C4-2B (cell line): ENCODE results near the gene KCNJ2.

Experiments
- H3K27ac ChIP-seq: fragments of 450-650 bp; 2 replicates; pipeline ENCODE4 v1.5.1; 2017
- ZFX ChIP-seq: fragments of 450-650 bp; IDR thresholded peaks from 2 replicates; pipeline ENCODE4 v1.6.1; 2017
- TF ChIP-seq, protein P1 (sequence below): fragments of 450-650 bp; conservative IDR thresholded peaks from 2 replicates; pipeline ENCODE4 v1.5.1; 2017; ENCODE audit warnings: mild to moderate bottlenecking

Gene KCNJ2

DNA sequence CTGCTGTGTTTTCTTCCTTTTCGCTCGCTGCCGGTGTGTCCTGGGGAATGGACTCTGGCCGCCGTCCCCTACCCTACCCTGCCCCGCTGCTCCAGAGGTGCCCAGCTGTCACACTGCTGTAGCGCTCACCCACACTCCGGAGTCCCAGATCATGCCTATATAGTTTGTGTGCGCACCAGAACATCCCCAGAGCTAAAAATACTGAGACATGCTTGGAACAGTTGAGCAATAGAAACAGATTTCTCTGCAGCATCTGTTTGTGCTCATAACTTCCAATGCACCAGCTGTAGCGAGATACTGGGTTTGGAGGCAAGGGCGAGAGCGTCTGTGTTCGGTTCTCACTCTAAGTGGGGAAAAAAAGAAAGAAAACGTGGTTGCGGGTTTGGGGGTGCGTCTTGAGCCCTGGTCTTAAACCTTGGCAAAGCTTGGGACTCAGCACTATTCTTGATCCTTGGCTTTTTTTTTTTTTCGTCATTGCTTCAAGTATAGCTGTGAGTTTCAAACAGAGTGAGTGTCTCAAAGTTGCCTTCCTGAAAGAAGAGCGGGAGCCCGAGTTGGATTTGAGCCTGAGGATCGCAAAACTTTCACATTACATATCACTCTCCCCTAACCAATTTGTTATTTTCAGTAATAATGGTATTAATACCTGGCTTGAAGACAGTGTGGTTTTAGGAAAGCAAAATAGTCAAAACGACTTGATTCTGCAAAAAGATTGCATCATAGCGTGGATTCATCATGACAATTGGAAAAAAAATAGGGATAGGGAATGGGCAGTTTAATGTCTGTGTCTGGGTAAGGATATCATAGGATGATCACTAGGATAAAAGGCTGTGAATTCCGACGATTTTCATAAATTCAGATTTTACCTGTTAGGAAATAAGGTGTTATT lies 621 bp downstream of the KCNJ2 start:
- no peak for TF ChIP-seq ZFX
- TF ChIP-seq, protein P1, sequence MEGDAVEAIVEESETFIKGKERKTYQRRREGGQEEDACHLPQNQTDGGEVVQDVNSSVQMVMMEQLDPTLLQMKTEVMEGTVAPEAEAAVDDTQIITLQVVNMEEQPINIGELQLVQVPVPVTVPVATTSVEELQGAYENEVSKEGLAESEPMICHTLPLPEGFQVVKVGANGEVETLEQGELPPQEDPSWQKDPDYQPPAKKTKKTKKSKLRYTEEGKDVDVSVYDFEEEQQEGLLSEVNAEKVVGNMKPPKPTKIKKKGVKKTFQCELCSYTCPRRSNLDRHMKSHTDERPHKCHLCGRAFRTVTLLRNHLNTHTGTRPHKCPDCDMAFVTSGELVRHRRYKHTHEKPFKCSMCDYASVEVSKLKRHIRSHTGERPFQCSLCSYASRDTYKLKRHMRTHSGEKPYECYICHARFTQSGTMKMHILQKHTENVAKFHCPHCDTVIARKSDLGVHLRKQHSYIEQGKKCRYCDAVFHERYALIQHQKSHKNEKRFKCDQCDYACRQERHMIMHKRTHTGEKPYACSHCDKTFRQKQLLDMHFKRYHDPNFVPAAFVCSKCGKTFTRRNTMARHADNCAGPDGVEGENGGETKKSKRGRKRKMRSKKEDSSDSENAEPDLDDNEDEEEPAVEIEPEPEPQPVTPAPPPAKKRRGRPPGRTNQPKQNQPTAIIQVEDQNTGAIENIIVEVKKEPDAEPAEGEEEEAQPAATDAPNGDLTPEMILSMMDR: no peak
- no peak overlapping the region for H3K27ac ChIP-seq

DNA sequence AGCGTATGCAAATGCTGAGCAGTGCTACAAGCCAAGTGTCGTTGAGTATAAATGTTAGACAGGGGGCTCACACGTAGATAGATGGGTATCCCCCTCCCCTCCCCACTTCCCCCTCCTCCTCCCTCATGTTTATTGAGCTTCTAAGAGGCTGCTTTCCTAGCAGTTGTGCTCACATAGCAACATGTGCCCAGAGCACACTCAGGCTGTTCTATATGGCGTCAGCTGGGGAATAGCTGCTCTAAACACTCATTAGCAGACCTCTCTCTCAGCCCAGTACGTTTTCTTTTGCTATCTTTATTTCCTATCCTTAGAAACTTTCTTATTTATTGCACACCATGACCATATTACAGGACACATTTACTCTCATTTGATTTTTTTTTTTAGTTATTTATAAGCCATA lies 1.8 kb downstream of the KCNJ2 start:
- no peak for TF ChIP-seq ZFX
- no peak overlapping the region for H3K27ac ChIP-seq

DNA sequence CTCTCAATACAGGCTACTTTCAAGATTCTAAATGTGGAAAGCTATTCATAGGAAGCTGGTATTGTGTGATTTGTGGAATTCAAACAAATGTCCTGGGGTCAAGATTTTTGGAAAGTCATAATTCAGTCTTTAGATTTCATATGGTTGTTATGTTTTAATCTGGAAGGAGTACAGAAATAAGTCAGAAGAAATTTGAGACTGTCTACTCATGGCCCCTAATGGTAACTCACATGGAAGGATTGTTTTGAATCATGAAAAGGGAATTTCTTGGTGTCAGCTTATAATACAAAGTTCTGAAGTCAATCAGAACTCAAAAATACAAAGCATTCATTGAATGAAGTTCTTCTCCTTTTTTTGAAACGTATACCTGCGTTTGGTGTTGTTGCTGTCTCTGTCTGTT lies 3.1 kb downstream of the KCNJ2 start:
- H3K27ac ChIP-seq: no peak overlapping the region
- TF ChIP-seq, protein P1: no peak
- TF ChIP-seq ZFX: no peak

DNA sequence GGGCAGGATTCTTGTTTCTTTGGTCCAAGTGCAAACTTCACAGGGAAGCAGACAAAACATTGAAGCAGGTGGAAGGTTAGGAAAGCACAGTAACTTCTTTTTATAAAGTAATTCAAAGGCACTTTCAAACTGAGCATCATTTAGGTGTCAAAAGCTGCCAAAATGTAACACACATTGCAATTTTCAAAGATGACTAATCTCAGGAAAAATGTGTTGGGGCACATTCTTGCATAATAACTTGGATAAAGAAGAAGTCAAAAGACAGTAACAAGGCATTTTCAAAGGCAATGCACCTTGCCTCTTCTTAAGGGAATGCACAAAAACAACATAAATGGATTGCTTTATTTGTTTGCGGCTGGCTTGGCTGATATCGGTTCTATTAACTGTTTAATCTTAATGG lies 3.6 kb downstream of the KCNJ2 start:
- TF ChIP-seq ZFX: no peak
- TF ChIP-seq, protein P1: no peak
- no peak overlapping the region for H3K27ac ChIP-seq

DNA sequence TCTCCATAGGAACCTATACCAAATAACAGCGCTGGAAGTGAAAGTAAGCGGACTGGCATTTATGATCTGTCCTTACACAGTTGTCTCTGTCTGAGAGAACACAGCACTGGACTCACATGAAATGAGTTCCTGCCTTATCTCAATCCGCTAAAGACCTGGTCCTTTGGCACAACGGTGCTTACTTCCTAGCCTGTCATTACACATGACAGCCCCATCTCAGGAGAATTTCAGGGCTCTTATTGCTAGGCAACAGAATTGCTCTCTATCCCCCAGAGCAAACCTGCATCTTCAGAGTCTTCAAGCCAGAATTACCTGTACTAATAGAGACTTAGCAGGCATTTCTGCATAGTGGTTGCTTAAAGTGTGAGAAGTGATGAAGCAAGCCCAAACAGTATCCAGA lies 4.3 kb downstream of the KCNJ2 start:
- H3K27ac ChIP-seq: no peak overlapping the region
- TF ChIP-seq, protein P1: no peak
- TF ChIP-seq ZFX: no peak

DNA sequence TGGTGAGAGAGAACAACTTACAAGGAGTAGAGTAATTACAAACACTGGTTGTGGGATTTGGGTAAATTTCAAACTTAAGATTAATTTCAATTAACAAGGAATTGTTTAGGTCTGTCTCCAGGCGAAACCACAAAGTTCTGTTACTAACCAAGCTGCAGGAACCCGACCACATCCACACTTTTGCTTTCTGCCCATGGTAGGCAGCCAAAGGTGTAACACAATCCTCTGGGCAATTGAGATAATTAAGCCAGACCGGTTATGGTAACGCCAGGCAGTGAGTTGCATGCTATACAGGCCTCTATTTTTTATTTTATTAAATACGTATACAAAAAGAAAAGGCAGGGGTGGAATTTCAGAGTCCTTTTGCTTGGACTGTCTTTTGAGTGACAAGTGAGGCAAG lies 12.0 kb downstream of the KCNJ2 start:
- TF ChIP-seq, protein P1: no peak
- H3K27ac ChIP-seq: no peak overlapping the region

DNA sequence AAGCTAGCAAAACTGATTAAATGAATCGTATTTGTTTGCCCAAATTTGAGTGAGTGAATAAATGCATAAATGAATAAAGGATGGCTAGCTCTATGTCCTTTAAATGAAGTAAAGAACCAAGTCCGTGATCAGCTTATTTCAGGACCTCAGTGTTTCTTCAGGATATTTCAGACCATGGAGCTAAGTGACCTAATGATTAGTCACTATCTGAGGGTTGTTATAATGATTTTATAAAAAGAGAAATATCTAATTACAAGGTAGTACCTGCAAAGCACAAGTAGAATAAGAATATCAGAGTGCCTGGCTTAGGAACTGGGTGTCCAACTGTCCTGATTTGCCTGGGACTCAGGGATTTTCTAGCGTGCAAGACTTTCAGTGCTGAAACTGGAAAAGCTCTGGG lies 12.5 kb downstream of the KCNJ2 start:
- no peak for TF ChIP-seq ZFX
- TF ChIP-seq, protein P1: no peak
- H3K27ac ChIP-seq: no peak overlapping the region

DNA sequence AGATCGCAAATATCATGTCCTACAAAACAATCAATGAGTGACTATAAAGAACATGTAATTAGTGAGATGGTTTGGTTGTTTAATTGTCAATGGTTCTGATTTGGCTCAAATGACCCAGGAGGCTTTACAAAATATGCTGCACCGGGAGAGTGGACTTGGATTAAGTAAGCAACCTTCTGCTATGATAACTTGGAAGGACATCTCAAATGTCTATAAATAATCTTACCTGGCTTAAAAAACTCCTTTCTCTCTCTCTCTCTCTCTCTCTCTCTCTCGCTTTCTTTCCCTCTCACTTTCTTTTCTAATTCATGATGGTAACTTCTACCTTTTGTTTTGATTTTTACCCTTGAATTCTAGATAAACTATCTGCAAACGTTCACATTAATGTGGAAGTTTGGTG lies 14.2 kb downstream of the KCNJ2 start:
- H3K27ac ChIP-seq: no peak overlapping the region
- TF ChIP-seq, protein P1: no peak
- TF ChIP-seq ZFX: no peak
